ENCODE results near the gene TMEM219. TPM values are rescaled to one million over a fixed set of nuclear protein-coding genes. Genes with fewer than 3 reads are reported as not detected.

TMEM219 gene
- total and polyA plus RNA-seq, 2 donors from 2014 or later = 127 to 288 TPM

- FAIRE-seq (no peak), DNase-seq (no peak)
- intact Hi-C loops (cut with DNase I) = no loop called here
- TF ChIP-seq, protein P1, sequence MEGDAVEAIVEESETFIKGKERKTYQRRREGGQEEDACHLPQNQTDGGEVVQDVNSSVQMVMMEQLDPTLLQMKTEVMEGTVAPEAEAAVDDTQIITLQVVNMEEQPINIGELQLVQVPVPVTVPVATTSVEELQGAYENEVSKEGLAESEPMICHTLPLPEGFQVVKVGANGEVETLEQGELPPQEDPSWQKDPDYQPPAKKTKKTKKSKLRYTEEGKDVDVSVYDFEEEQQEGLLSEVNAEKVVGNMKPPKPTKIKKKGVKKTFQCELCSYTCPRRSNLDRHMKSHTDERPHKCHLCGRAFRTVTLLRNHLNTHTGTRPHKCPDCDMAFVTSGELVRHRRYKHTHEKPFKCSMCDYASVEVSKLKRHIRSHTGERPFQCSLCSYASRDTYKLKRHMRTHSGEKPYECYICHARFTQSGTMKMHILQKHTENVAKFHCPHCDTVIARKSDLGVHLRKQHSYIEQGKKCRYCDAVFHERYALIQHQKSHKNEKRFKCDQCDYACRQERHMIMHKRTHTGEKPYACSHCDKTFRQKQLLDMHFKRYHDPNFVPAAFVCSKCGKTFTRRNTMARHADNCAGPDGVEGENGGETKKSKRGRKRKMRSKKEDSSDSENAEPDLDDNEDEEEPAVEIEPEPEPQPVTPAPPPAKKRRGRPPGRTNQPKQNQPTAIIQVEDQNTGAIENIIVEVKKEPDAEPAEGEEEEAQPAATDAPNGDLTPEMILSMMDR (IDR thresholded peaks at IDR 0.05; ENCODE audit: borderline replicate concordance, extremely low read depth, insufficient read depth) = no peak
- Histone ChIP-seq H3K4me1 (ENCODE audit: control insufficient read depth in 2 of 3, insufficient read depth in 2 of 3, low read depth in 1 of 3, low read length in 3 of 3) (peaks cover 0 to 12% (median 3%) of the 10 kb centered on the region in 3 donors), H3K9me3 (ENCODE audit: control insufficient read depth in 2 of 3, insufficient read depth in 1 of 3, low read length in 3 of 3) (no peaks in the 10 kb centered on the region), H3K27ac (ENCODE audit: low read depth in 2 of 2, low read length in 2 of 2) (peak overlapping the region; percentile 83 to 88), H3K4me3 (ENCODE audit: low read length in 3 of 3) (peak overlapping the region; percentile 84 to 86 (median 86)), H3K27me3 (ENCODE audit: control insufficient read depth, insufficient read depth, low read length) (no peaks in the 10 kb centered on the region), H3K9ac (ENCODE audit: low read length in 3 of 3) (peak overlapping the region in 2 of 3 donors; percentile 68 to 89), H3K36me3 (ENCODE audit: control insufficient read depth in 2 of 3, insufficient read depth in 3 of 3, low read length in 3 of 3) (no peaks in the 10 kb centered on the region)
These were observed 776 bp upstream of the TMEM219 start for GRCh38 chr16:29961127-29961478.

DNA sequence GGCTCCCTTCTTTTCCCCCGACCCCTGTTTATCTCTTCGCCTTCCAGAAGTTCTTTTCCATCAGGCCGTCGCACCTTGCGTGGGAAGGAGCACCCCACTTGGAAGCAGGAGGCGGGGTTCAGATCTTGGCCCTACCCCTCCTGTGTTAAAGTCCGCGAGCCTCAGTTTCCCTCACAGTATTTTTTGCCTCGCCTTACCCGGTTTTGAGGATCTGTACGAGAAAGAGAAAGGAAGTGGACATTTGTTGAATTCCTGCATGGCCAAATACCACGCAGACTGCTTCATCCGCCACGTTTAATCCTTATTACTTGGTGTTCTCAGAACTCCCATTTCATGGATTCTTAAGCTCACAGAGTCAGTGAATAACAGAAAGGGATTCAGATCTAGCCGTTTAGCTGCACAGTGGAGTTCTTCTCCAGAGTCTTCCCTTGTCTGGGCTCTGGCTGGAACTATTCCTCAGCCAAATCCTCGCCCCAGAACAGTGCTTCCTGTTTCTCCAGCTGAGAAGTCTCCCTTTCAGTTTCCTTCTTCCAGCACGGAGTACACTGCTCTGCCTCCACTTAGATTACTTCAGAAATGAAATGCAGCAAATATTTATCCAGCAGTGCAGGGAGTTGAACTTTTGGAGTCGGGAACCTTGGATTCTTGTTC lies 590 bp downstream of the TMEM219 start:
- FAIRE-seq (no peak), DNase-seq (peak in 2 of 5 donors; percentile 19 to 70)
- TF ChIP-seq, protein P1 (IDR thresholded peaks at IDR 0.05; ENCODE audit: borderline replicate concordance, extremely low read depth, insufficient read depth) = no peak
- intact Hi-C loops (cut with DNase I) = no loop called here
- Histone ChIP-seq H3K27ac (ENCODE audit: low read depth in 2 of 2, low read length in 2 of 2) (peak overlapping the region; percentile 79 to 88), H3K4me1 (ENCODE audit: control insufficient read depth in 2 of 3, insufficient read depth in 2 of 3, low read depth in 1 of 3, low read length in 3 of 3) (peaks cover 0 to 12% (median 3%) of the 10 kb centered on the region in 3 donors), H3K27me3 (ENCODE audit: control insufficient read depth, insufficient read depth, low read length) (no peaks in the 10 kb centered on the region), H3K36me3 (ENCODE audit: control insufficient read depth in 2 of 3, insufficient read depth in 3 of 3, low read length in 3 of 3) (no peaks in the 10 kb centered on the region), H3K9me3 (ENCODE audit: control insufficient read depth in 2 of 3, insufficient read depth in 1 of 3, low read length in 3 of 3) (no peaks in the 10 kb centered on the region), H3K9ac (ENCODE audit: low read length in 3 of 3) (peak overlapping the region; percentile 40 to 91 (median 57)), H3K4me3 (ENCODE audit: low read length in 3 of 3) (peak overlapping the region; percentile 72 to 86 (median 75))

GRCh38 chr16:29963021-29963743 lies 1.3 kb downstream of the TMEM219 start:
- H3K27me3 ChIP-seq (ENCODE audit: control insufficient read depth, insufficient read depth, low read length) = no peaks in the 10 kb centered on the region
- TF ChIP-seq, protein P1 (IDR thresholded peaks at IDR 0.05; ENCODE audit: borderline replicate concordance, extremely low read depth, insufficient read depth) = no peak
- peaks cover 0 to 4% (median under 1%) of the 10 kb centered on the region in 3 donors for H3K36me3 ChIP-seq (ENCODE audit: control insufficient read depth in 2 of 3, insufficient read depth in 3 of 3, low read length in 3 of 3)
- FAIRE-seq (no peak), DNase-seq (peak in 1 of 5 donors; percentile 75)
- H3K9ac ChIP-seq (ENCODE audit: low read length in 3 of 3) = peak overlapping the region in 1 of 3 donors; percentile 57
- no peaks in the 10 kb centered on the region for H3K9me3 ChIP-seq (ENCODE audit: control insufficient read depth in 2 of 3, insufficient read depth in 1 of 3, low read length in 3 of 3)
- H3K27ac ChIP-seq (ENCODE audit: low read depth in 2 of 2, low read length in 2 of 2) = peak overlapping the region in 1 of 2 donors; percentile 88
- peaks cover 0 to 12% (median 3%) of the 10 kb centered on the region in 3 donors for H3K4me1 ChIP-seq (ENCODE audit: control insufficient read depth in 2 of 3, insufficient read depth in 2 of 3, low read depth in 1 of 3, low read length in 3 of 3)
- intact Hi-C loops (cut with DNase I) = no loop called here
- H3K4me3 ChIP-seq (ENCODE audit: low read length in 3 of 3) = peak overlapping the region; percentile 72 to 86 (median 75)

Data from kidney (tissue), 14 donors.